Hepatocyte (in vitro differentiated cells): ENCODE measurements around the gene CCDC70. TPM values are rescaled to one million over a fixed set of nuclear protein-coding genes. Genes with fewer than 3 reads are reported as not detected.

Source experiments
- DNase-seq: peaks from one replicate; pipeline ENCODE4 v3.0.0-alpha.2; 2016; ENCODE audit warnings: low spot score
- H2AFZ ChIP-seq: fragments of 200-600 bp; sonication (generic); 2 replicates; pipeline ENCODE4 v1.6.0; 2016; ENCODE audit warnings: antibody characterized with exemption, mild to moderate bottlenecking
- H3K27ac ChIP-seq: fragments of 200-600 bp; sonication (generic); 2 replicates; pipeline ENCODE4 v1.5.1; 2016; ENCODE audit warnings: mild to moderate bottlenecking
- H3K27me3 ChIP-seq: fragments of 200-600 bp; sonication (generic); 2 replicates; pipeline ENCODE4 v1.6.1; 2016
- H3K36me3 ChIP-seq: fragments of 200-600 bp; sonication (generic); replicated peaks from 2 replicates; pipeline ENCODE4 v1.5.1; 2016; ENCODE audit warnings: low read depth; ENCODE audit not compliant: insufficient read depth
- H3K4me1 ChIP-seq: fragments of 200-600 bp; sonication (generic); 2 replicates; pipeline ENCODE4 v1.5.1; 2016; ENCODE audit warnings: mild to moderate bottlenecking, moderate library complexity; ENCODE audit not compliant: insufficient read depth
- H3K4me2 ChIP-seq: fragments of 200-600 bp; sonication (generic); 2 replicates; pipeline ENCODE4 v1.6.0; 2016
- H3K4me3 ChIP-seq: fragments of 200-600 bp; sonication (generic); 2 replicates; pipeline ENCODE4 v1.5.1; 2016; ENCODE audit warnings: mild to moderate bottlenecking
- H3K79me2 ChIP-seq: fragments of 200-600 bp; sonication (generic); 2 replicates; pipeline ENCODE4 v1.6.0; 2017; ENCODE audit warnings: mild to moderate bottlenecking
- H3K9me2 ChIP-seq: fragments of 200-600 bp; sonication (generic); replicated peaks from 2 replicates; pipeline ENCODE4 v1.6.0; 2017; ENCODE audit warnings: mild to moderate bottlenecking; ENCODE audit not compliant: insufficient read depth
- H3K9me3 ChIP-seq: fragments of 200-600 bp; sonication (generic); 2 replicates; pipeline ENCODE4 v1.5.1; 2016; ENCODE audit warnings: low read depth, mild to moderate bottlenecking
- H4K20me1 ChIP-seq: fragments of 200-600 bp; sonication (generic); 2 replicates; pipeline ENCODE4 v1.6.0; 2016; ENCODE audit warnings: mild to moderate bottlenecking; ENCODE audit not compliant: insufficient read depth, poor library complexity, severe bottlenecking
- CTCF ChIP-seq: fragments of 200-600 bp; sonication (generic); IDR thresholded peaks from 2 replicates; pipeline ENCODE4 v1.5.1; 2016; ENCODE audit warnings: antibody characterized with exemption, mild to moderate bottlenecking; ENCODE audit not compliant: poor library complexity
- EZH2 ChIP-seq: fragments of 200-600 bp; sonication (generic); IDR thresholded peaks from 2 replicates; pipeline ENCODE4 v1.6.1; 2016; ENCODE audit warnings: antibody characterized with exemption, mild to moderate bottlenecking, borderline replicate concordance
- EZH2phosphoT487 ChIP-seq: fragments of 200-600 bp; sonication (generic); IDR thresholded peaks from one replicate; pipeline ENCODE4 v1.6.1; 2018; ENCODE audit warnings: antibody characterized with exemption, mild to moderate bottlenecking, low read depth, moderate library complexity; ENCODE audit not compliant: unreplicated experiment, severe bottlenecking
- WGBS: methylation state at CpG from one replicate; pipeline ENCODE4 v1.1.6; 2016; ENCODE audit warnings: low lambda C conversion rate; ENCODE audit errors: missing lambda C conversion rate; 5-methylcytosine and 5-hydroxymethylcytosine counted together
- polyA plus RNA-seq: library from polyadenylated mRNA; unstranded; fragments of >200 nt; fragmentation: Nextera tagmentation; extraction: Ambion mirVana; gene quantifications from 2 replicates; pipeline ENCODE4 v1.2.1, GENCODE V29; 2016
- total RNA-seq: library from RNA; depleted of rRNA; stranded (reverse); fragments of >200 nt; gene quantifications from 2 replicates; pipeline ENCODE4 v1.2.3, GENCODE V29; 2014

CCDC70 gene
- total and polyA plus RNA-seq, 2 experiments from 2014 or later = not detected

DNA sequence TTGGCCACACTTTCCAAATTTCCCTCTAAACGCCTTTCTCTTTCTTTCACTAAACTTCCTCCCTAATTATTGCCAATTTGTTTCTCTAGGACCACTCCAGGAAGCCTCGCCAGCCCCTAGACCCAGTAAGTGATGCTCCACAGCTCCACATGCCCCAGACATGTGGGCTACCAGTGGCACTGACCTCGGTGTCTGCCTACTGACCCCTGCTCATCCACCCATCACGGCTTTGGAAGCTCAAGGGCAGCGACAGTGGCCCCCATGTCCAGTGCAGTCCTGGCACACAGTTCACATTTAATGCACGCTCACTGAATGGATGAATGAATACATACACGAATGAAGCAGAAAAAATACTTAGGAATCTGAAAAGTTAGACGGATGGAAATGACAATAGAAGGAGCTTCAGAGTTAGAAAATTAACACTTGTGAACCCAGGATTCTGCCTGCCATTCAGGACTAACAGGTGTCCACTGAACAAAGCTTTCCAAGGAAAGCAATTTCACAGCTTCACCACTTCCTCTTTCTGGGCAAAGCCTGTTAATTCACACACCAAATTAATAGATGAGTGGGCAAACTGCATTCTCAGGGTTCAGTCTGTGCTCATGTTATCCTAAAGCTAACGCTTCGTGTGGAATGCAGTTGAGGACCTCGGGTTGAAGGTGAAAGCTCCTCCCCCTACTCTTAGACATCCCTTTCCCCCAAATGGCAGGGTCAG is 50.9 kb downstream of the CCDC70 start:
- Histone ChIP-seq H3K4me3 (no peak overlapping the region), H3K27me3 (no peaks in the 10 kb centered on the region), H3K9me2 (no peaks in the 10 kb centered on the region), H3K36me3 (no peaks in the 10 kb centered on the region), H3K9me3 (no peaks in the 10 kb centered on the region), H3K79me2 (no peaks in the 10 kb centered on the region), H3K27ac (no peak overlapping the region), H4K20me1 (no peaks in the 10 kb centered on the region), H3K4me1 (no peaks in the 10 kb centered on the region), H3K4me2 (no peak overlapping the region), H2AFZ (no peak overlapping the region)
- DNase-seq = no peak
- WGBS = 84% methylated on average over 11 of the region's 11 CpGs
- TF ChIP-seq EZH2phosphoT487 = no peak
- no peak for TF ChIP-seq CTCF
- TF ChIP-seq EZH2 = no peak

DNA sequence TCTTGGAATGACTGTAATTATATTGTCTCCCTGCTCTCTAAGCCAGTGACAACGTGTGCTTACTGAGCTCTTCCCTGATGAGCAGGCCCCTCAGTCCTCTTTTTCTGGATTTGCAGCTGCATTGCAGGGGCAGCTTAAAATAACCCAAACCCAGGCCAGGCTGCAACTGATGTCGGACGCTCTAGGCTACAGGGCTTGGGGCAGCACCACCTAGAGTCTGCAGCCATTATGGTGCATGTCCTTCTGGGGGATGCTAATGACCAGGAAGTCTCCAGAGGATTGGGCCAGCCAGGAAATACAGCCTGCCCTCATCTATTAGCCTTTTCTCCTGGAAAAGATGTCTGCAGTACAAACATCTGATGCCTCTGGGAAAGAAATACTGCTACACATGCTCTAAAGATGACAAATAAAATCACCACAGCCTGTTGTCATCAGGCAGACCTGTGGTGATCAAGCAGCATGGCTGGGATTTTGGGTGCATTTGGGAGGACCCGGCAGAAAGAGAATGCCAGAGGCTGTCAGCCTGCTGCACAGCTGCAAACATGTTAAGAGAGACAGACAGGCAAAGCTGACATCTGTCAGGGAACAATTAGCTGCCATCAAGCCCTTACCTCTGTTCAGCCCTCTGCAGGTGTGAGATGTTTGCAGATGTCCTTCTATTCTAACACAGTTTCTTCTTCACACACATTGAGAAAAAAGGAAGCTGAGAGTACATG is 51.8 kb downstream of the CCDC70 start:
- Histone ChIP-seq H3K36me3 (no peaks in the 10 kb centered on the region), H4K20me1 (no peaks in the 10 kb centered on the region), H3K27me3 (no peaks in the 10 kb centered on the region), H3K4me3 (no peak overlapping the region), H3K79me2 (no peaks in the 10 kb centered on the region), H3K9me2 (no peaks in the 10 kb centered on the region), H3K4me1 (no peaks in the 10 kb centered on the region), H3K27ac (no peak overlapping the region), H3K9me3 (no peaks in the 10 kb centered on the region), H3K4me2 (no peak overlapping the region), H2AFZ (no peak overlapping the region)
- no peak for TF ChIP-seq EZH2phosphoT487
- no peak for TF ChIP-seq EZH2
- TF ChIP-seq CTCF = no peak
- WGBS = 67% methylated on average over 4 of the region's 4 CpGs
- no peak for DNase-seq

DNA sequence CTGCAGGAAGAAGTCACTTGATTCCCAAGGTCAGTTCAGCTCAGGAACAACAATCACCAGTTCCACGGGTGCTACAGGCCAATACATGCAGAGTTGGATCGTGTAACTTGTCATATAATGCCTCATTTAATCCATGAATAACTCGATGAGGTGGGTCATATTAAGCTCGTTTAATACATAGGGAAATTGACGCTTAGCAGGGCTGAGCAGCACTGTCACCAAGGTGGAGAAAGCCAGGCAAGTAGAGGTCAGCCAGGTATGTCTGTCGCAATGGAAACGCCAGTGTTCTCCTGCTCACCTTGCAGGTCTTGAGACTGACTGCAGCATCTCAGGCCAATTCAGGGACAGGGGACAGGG is 52.3 kb downstream of the CCDC70 start:
- Histone ChIP-seq H3K27me3 (no peaks in the 10 kb centered on the region), H3K9me2 (no peaks in the 10 kb centered on the region), H3K36me3 (no peaks in the 10 kb centered on the region), H4K20me1 (no peaks in the 10 kb centered on the region), H3K79me2 (no peaks in the 10 kb centered on the region), H3K9me3 (no peaks in the 10 kb centered on the region), H3K27ac (no peak overlapping the region), H3K4me2 (no peak overlapping the region), H2AFZ (no peak overlapping the region), H3K4me1 (no peaks in the 10 kb centered on the region), H3K4me3 (no peak overlapping the region)
- no peak for DNase-seq
- TF ChIP-seq EZH2 (no peak), CTCF (no peak), EZH2phosphoT487 (no peak)
- 88% methylated on average over 7 of the region's 7 CpGs for WGBS

Other genes with a start within 250 kb of the CCDC70 start
- 4.6 and 9.8 TPM in 2 replicates for gene DHRS12, start 57.8 kb upstream of the CCDC70 start, total RNA-seq
- gene DHRS12, start 57.8 kb upstream of the CCDC70 start, polyA plus RNA-seq = 13.5 and 19.3 TPM in 2 replicates
- 0.16 and 0.20 TPM in 2 replicates for gene TMEM272, start 16.8 kb upstream of the CCDC70 start, total RNA-seq
- gene TMEM272, start 16.8 kb upstream of the CCDC70 start, polyA plus RNA-seq = 0.19 and 0.23 TPM in 2 replicates
- gene ATP7B, start 149.5 kb downstream of the CCDC70 start, total RNA-seq = 51.2 and 70.0 TPM in 2 replicates
- 47.3 and 56.8 TPM in 2 replicates for gene ATP7B, start 149.5 kb downstream of the CCDC70 start, polyA plus RNA-seq
- gene ALG11, start 150.4 kb downstream of the CCDC70 start, total RNA-seq = 50.0 and 54.1 TPM in 2 replicates
- gene ALG11, start 150.4 kb downstream of the CCDC70 start, polyA plus RNA-seq = 26.0 and 33.9 TPM in 2 replicates
- 24.7 and 30.1 TPM in 2 replicates for gene UTP14C, start 162.7 kb downstream of the CCDC70 start, total RNA-seq
- 9.9 and 10.0 TPM in 2 replicates for gene UTP14C, start 162.7 kb downstream of the CCDC70 start, polyA plus RNA-seq